HepG2 (cell line): ENCODE results near the gene VAV2. TPM values are rescaled to one million over a fixed set of nuclear protein-coding genes. Genes with fewer than 3 reads are reported as not detected.

Source experiments
- ATAC-seq: fragments of 200-7000 bp; cut with Tn5 transposase; 3 replicates; pipeline ENCODE4 v1.9.1; 2020; ENCODE audit warnings: mild to moderate bottlenecking, moderate library complexity
- BruUV-seq: library from RNA; stranded (reverse); fragments of 400-500 nt; replicated peaks from 2 replicates; lab custom pipeline; 2021; lab: Mats Ljungman, UMichigan
- CTCF ChIA-PET: fragments of 300-600 bp; formaldehyde crosslinking; extraction: SDS; loops from one replicate; lab custom pipeline; 2021; ENCODE audit warnings: low total read pairs, inconsistent platforms, low intra/inter-chr PET ratio; lab: Yijun Ruan, JAX
- POLR2A ChIA-PET: fragments of 350-600 bp; sonication (Branson Sonifier 250); formaldehyde crosslinking; loops from one replicate; lab custom pipeline; 2020; ENCODE audit warnings: antibody characterized with exemption, inconsistent platforms; lab: Yijun Ruan, JAX
- DNase-seq: peaks from one replicate; pipeline ENCODE4 v3.0.0-alpha.2; 2015; ENCODE audit warnings: low spot score
- FAIRE-seq: peaks from 3 replicates; lab custom pipeline; 2011; peaks lifted over from hg19 to GRCh38; lab: Jason Lieb, UNC
- H2AFZ ChIP-seq: one replicate; pipeline ENCODE4 v1.6.1; 2011; ENCODE audit warnings: low read length, inconsistent platforms
- H3K27ac ChIP-seq: fragments of 300-600 bp; 3 replicates; pipeline ENCODE4 v1.8.0; 2011; ENCODE audit warnings: mixed run types, mild to moderate bottlenecking, mixed read lengths, low read length, inconsistent platforms; ENCODE audit not compliant: insufficient read depth; ENCODE audit errors: extremely low read length
- H3K27me3 ChIP-seq, 2 experiments: fragments of 200-600 bp in 1 of 2; 2 replicates in 1 of 2; 3 replicates in 1 of 2; pipeline versions ENCODE4 v1.6.0 to v1.8.0; 2011; ENCODE audit warnings: low read length in 2 of 2, mild to moderate bottlenecking in 2 of 2, moderate library complexity in 2 of 2, inconsistent platforms in 1 of 2; ENCODE audit not compliant: insufficient read depth in 2 of 2, control insufficient read depth in 1 of 2
- H3K36me3 ChIP-seq, 2 experiments: fragments of 200-600 bp in 1 of 2; replicated peaks in 1 of 2; 2 replicates in 1 of 2; 3 replicates in 1 of 2; pipeline versions ENCODE4 v1.5.1 to v1.8.0; 2011; ENCODE audit warnings: low read length in 2 of 2, inconsistent platforms in 1 of 2; ENCODE audit not compliant: insufficient read depth in 2 of 2, control insufficient read depth in 1 of 2
- H3K4me1 ChIP-seq: 2 replicates; pipeline ENCODE4 v1.5.1; 2012; ENCODE audit warnings: low read length, inconsistent platforms; ENCODE audit not compliant: insufficient read depth
- H3K4me2 ChIP-seq: 2 replicates; pipeline ENCODE4 v1.6.0; 2011; ENCODE audit warnings: low read depth, low read length, inconsistent platforms
- H3K4me3 ChIP-seq, 3 experiments: fragments of 200-600 bp in 1 of 3; sonication (generic), shearing (Covaris generic) in 1 of 3; replicated peaks in 1 of 3; 2 replicates each; pipeline ENCODE4 v1.5.1; 2011 to 2016; ENCODE audit warnings: low read length in 3 of 3, inconsistent platforms in 2 of 3, low read depth in 2 of 3, mild to moderate bottlenecking in 2 of 3, control low read depth in 1 of 3, mixed read lengths in 1 of 3; ENCODE audit not compliant: insufficient read depth in 1 of 3
- H3K79me2 ChIP-seq: one replicate; pipeline ENCODE4 v1.6.1; 2011; ENCODE audit warnings: low read length, inconsistent platforms; ENCODE audit not compliant: insufficient read depth
- H3K9ac ChIP-seq: 2 replicates; pipeline ENCODE4 v1.6.0; 2011; ENCODE audit warnings: mild to moderate bottlenecking, low read depth, low read length, inconsistent platforms; ENCODE audit not compliant: insufficient read depth
- H3K9me3 ChIP-seq: 2 replicates; pipeline ENCODE4 v1.5.1; 2012; ENCODE audit warnings: mild to moderate bottlenecking, low read length
- H4K20me1 ChIP-seq: 2 replicates; pipeline ENCODE4 v1.6.0; 2011; ENCODE audit warnings: inconsistent platforms, mild to moderate bottlenecking, low read length, moderate library complexity; ENCODE audit not compliant: insufficient read depth
- CBFB ChIP-seq: sonication (generic); formaldehyde crosslinking; IDR thresholded peaks from 2 replicates; pipeline ENCODE4 v1.4.0; 2020; ENCODE audit warnings: missing genetic modification reagents
- HNRNPL ChIP-seq: fragments of 200-400 bp; formaldehyde crosslinking; IDR thresholded peaks from 2 replicates; pipeline ENCODE4 v1.6.1; 2017; ENCODE audit warnings: mild to moderate bottlenecking, low read depth, low read length
- RARA ChIP-seq: IDR thresholded peaks from 2 replicates; pipeline ENCODE4 v1.6.1; 2016; ENCODE audit warnings: missing genetic modification reagents, missing compliant biosample characterization
- SOX5 ChIP-seq: IDR thresholded peaks from 2 replicates; pipeline ENCODE4 v1.6.1; 2016; ENCODE audit warnings: borderline replicate concordance
- ZNF225 ChIP-seq: sonication (generic); formaldehyde crosslinking; IDR thresholded peaks from 2 replicates; pipeline ENCODE4 v1.4.0; 2020; ENCODE audit warnings: mild to moderate bottlenecking, missing genetic modification reagents
- ZNF282 ChIP-seq: fragments of 450-650 bp; IDR thresholded peaks from 2 replicates; pipeline ENCODE4 v1.6.1; 2018; ENCODE audit not compliant: partially characterized antibody
- ZNF572 ChIP-seq: sonication (generic); formaldehyde crosslinking; IDR thresholded peaks from 2 replicates; pipeline ENCODE4 v1.5.1; 2020; ENCODE audit warnings: mild to moderate bottlenecking, missing genetic modification reagents
- WGBS: methylation state at CpG from one replicate; pipeline ENCODE4 v1.1.6; 2017; ENCODE audit warnings: low lambda C conversion rate; 5-methylcytosine and 5-hydroxymethylcytosine counted together
- in situ Hi-C: cut with HindIII; loops from 2 replicates; pipeline ENCODE4 v1.10.0; 2017; ENCODE audit warnings: low pct_unique_long_range_greater_than_20kb; ENCODE audit not compliant: extremely low pct_ligation_motif_present
- intact Hi-C: fragments of 100-400 bp; cut with micrococcal nuclease; formaldehyde crosslinking; loops from one replicate; pipeline ENCODE4 v1.10.0; 2022; ENCODE audit not compliant: unreplicated experiment
- polyA plus RNA-seq, 8 experiments: library from polyadenylated mRNA; depleted of rRNA in 3 of 8; stranded (reverse) in 7 of 8; unstranded in 1 of 8; fragments of >200 nt; fragmentation: Illumina TruSeq in 4 of 8; extraction: Trizol in 4 of 8; gene quantifications; 2 replicates each; pipeline versions ENCODE4 v1.2.1 to v1.2.3, GENCODE V29; 2011 to 2016; ENCODE audit warnings: low read depth in 4 of 8, missing spikeins in 1 of 8, mixed read lengths in 1 of 8; ENCODE audit not compliant: insufficient read depth in 1 of 8
- total RNA-seq, 5 experiments: library from RNA; depleted of rRNA; stranded (reverse); fragments of >200 nt; fragmentation: Illumina TruSeq; extraction: Trizol; gene quantifications; 2 replicates each; pipeline ENCODE4 v1.2.3, GENCODE V29; 2016; ENCODE audit warnings: low read depth in 1 of 5
- TF ChIP-seq, protein P1 (sequence below): sonication (generic); formaldehyde crosslinking; IDR thresholded peaks from 2 replicates; pipeline ENCODE4 v1.4.0; 2020; ENCODE audit warnings: missing genetic modification reagents, borderline replicate concordance
- TF ChIP-seq, protein P2 (sequence below): sonication (generic); formaldehyde crosslinking; IDR thresholded peaks from 2 replicates; pipeline ENCODE4 v1.4.0; 2020; ENCODE audit warnings: missing genetic modification reagents
- TF ChIP-seq, protein P3 (sequence below): sonication (generic); formaldehyde crosslinking; IDR thresholded peaks from 2 replicates; pipeline ENCODE4 v1.5.1; 2020; ENCODE audit warnings: mild to moderate bottlenecking, missing genetic modification reagents
- TF ChIP-seq, protein P4 (sequence below): IDR thresholded peaks from 2 replicates; pipeline ENCODE4 v1.6.1; 2016; ENCODE audit warnings: mild to moderate bottlenecking
- TF ChIP-seq, protein P5 (sequence below): sonication (generic); formaldehyde crosslinking; IDR thresholded peaks from 2 replicates; pipeline ENCODE4 v1.5.1; 2020; ENCODE audit warnings: missing genetic modification reagents, mild to moderate bottlenecking, borderline replicate concordance
- TF ChIP-seq, protein P6 (sequence below): sonication (generic); formaldehyde crosslinking; IDR thresholded peaks from 2 replicates; pipeline ENCODE4 v1.8.1; 2023; ENCODE audit warnings: mild to moderate bottlenecking, moderate library complexity, missing genetic modification reagents

Gene VAV2
- total and polyA plus RNA-seq, 2 of the 13 experiments (the other 11 are each of a cell fraction or from before 2014, with no cell fraction given): 22.5 to 22.9 TPM

DNA sequence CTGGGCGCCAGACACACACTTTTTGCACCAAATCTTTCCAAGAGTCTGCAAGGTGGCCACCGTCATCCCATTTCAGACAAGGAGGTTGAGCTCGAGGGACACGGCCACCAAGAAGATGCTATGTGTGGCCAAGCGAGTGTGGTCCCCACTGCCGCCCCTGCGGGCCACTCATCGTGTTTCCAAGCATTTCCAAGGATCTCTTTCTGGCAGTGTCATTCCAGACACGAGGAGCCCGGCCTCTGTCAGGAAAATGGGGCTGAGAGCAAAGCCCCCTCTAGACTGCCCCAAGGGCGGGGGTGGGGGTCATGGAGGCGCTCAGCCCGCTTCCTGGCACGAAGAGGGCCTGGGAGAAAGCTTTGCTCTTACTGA is 10.6 kb downstream of the VAV2 start:
- Histone ChIP-seq H3K9ac (no peak overlapping the region), H3K4me3 (no peak overlapping the region), H3K27me3 (no peaks in the 10 kb centered on the region), H3K27ac (peak overlapping the region; percentile 20), H3K36me3 (peaks cover 4 to 17% of the 10 kb centered on the region in 2 experiments; a peak in 4 of 5 replicates), H3K79me2 (peaks cover 95% of the 10 kb centered on the region), H3K4me1 (peaks cover 66% of the 10 kb centered on the region), H4K20me1 (peaks cover 20% of the 10 kb centered on the region), H3K9me3 (no peaks in the 10 kb centered on the region), H2AFZ (no peak overlapping the region), H3K4me2 (no peak overlapping the region)
- DNase-seq (no peak), ATAC-seq (no peak), FAIRE-seq (no peak)
- ChIA-PET POLR2A (interaction anchor here (3.3 kb wide), 1 partner anchor 8 kb away, joined by 24 read pairs; no protein-coding TSS in a partner anchor), CTCF (no interaction called here)
- no TSS peak for BruUV-seq
- intact Hi-C loops (no loop called here), in situ Hi-C loops (no loop called here)
- WGBS: 90% methylated on average over 13 of the region's 14 CpGs
- TF ChIP-seq CBFB (CRISPR knock-in tag) (no peak), HNRNPL (no peak), ZNF572 (CRISPR knock-in tag) (no peak), RARA (CRISPR knock-in tag) (no peak), ZNF282 (no peak), ZNF225 (CRISPR knock-in tag) (no peak), SOX5 (no peak)
- TF ChIP-seq, protein P1, sequence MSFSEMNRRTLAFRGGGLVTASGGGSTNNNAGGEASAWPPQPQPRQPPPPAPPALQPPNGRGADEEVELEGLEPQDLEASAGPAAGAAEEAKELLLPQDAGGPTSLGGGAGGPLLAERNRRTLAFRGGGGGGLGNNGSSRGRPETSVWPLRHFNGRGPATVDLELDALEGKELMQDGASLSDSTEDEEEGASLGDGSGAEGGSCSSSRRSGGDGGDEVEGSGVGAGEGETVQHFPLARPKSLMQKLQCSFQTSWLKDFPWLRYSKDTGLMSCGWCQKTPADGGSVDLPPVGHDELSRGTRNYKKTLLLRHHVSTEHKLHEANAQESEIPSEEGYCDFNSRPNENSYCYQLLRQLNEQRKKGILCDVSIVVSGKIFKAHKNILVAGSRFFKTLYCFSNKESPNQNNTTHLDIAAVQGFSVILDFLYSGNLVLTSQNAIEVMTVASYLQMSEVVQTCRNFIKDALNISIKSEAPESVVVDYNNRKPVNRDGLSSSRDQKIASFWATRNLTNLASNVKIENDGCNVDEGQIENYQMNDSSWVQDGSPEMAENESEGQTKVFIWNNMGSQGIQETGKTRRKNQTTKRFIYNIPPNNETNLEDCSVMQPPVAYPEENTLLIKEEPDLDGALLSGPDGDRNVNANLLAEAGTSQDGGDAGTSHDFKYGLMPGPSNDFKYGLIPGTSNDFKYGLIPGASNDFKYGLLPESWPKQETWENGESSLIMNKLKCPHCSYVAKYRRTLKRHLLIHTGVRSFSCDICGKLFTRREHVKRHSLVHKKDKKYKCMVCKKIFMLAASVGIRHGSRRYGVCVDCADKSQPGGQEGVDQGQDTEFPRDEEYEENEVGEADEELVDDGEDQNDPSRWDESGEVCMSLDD: no peak
- TF ChIP-seq, protein P2, sequence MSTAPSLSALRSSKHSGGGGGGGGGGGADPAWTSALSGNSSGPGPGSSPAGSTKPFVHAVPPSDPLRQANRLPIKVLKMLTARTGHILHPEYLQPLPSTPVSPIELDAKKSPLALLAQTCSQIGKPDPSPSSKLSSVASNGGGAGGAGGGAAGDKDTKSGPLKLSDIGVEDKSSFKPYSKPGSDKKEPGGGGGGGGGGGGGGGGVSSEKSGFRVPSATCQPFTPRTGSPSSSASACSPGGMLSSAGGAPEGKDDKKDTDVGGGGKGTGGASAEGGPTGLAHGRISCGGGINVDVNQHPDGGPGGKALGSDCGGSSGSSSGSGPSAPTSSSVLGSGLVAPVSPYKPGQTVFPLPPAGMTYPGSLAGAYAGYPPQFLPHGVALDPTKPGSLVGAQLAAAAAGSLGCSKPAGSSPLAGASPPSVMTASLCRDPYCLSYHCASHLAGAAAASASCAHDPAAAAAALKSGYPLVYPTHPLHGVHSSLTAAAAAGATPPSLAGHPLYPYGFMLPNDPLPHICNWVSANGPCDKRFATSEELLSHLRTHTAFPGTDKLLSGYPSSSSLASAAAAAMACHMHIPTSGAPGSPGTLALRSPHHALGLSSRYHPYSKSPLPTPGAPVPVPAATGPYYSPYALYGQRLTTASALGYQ (CRISPR knock-in tag): no peak
- TF ChIP-seq, protein P3, sequence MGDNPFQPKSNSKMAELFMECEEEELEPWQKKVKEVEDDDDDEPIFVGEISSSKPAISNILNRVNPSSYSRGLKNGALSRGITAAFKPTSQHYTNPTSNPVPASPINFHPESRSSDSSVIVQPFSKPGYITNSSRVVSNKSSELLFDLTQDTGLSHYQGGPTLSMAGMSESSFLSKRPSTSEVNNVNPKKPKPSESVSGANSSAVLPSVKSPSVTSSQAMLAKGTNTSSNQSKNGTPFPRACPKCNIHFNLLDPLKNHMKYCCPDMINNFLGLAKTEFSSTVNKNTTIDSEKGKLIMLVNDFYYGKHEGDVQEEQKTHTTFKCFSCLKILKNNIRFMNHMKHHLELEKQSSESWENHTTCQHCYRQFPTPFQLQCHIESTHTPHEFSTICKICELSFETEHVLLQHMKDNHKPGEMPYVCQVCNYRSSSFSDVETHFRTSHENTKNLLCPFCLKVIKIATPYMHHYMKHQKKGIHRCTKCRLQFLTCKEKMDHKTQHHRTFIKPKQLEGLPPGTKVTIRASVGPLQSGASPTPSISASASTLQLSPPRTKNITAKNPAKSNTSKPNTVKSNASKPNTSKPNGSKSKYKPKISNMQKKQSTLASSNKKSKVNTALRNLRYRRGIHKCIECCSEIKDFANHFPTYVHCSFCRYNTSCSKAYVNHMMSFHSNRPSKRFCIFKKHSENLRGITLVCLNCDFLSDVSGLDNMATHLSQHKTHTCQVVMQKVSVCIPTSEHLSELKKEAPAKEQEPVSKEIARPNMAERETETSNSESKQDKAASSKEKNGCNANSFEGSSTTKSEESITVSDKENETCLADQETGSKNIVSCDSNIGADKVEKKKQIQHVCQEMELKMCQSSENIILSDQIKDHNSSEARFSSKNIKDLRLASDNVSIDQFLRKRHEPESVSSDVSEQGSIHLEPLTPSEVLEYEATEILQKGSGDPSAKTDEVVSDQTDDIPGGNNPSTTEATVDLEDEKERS (CRISPR knock-in tag): no peak
- TF ChIP-seq, protein P4, sequence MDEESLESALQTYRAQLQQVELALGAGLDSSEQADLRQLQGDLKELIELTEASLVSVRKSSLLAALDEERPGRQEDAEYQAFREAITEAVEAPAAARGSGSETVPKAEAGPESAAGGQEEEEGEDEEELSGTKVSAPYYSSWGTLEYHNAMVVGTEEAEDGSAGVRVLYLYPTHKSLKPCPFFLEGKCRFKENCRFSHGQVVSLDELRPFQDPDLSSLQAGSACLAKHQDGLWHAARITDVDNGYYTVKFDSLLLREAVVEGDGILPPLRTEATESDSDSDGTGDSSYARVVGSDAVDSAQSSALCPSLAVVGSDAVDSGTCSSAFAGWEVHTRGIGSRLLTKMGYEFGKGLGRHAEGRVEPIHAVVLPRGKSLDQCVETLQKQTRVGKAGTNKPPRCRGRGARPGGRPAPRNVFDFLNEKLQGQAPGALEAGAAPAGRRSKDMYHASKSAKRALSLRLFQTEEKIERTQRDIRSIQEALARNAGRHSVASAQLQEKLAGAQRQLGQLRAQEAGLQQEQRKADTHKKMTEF (CRISPR knock-in tag): no peak
- TF ChIP-seq, protein P5, sequence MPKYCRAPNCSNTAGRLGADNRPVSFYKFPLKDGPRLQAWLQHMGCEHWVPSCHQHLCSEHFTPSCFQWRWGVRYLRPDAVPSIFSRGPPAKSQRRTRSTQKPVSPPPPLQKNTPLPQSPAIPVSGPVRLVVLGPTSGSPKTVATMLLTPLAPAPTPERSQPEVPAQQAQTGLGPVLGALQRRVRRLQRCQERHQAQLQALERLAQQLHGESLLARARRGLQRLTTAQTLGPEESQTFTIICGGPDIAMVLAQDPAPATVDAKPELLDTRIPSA (CRISPR knock-in tag): no peak
- TF ChIP-seq, protein P6, sequence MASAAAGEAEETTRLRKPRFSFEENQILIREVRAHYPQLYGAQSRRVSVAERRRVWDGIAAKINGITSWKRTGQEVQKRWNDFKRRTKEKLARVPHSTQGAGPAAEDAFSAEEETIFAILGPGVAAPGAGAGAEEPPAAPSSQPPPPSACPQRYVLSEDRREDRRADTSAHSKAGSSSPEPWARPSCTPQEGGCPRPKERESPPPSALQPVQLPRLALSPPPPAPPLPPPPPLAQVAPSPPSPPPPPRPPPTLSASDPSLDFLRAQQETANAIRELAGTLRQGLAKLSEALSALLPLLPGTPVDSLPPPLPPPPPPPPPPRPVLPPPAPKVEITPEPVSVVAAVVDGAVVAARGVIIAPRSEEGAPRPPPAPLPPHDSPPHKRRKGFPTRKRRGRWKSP (CRISPR knock-in tag): no peak
